NCI-H1930 (cell line): Measurements from ENCODE around the gene NUDCD2.
"Not testable (repeated sequence)": the region's sequence is repeated elsewhere in the genome, so short reads cannot be mapped to it uniquely, and the experiment has no call there.

Source experiments
- DNase-seq, 2 experiments: peaks; one replicate each; lab custom pipeline; 2025; lab: John Stamatoyannopoulos, UW

Gene NUDCD2

DNA sequence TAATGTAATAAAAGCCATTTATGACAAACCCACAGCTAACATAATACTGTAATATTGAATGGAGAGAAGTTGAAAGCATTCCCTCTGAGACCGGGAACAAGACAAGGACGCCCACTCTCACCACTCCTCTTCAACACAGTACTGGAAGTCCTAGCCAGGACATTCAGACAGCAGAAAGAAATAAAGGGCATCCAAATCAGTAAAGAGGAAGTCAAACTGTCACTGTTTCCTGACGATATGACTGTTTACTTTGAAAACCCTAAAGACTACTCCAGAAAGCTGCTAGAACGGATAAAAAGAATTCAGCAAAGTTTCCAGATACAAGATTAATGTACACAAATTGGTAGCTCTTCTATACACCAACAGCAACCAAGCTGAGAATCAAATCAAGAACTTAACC lies 33.8 kb downstream of the NUDCD2 start:
- DNase-seq, result not testable (repeated sequence)

DNA sequence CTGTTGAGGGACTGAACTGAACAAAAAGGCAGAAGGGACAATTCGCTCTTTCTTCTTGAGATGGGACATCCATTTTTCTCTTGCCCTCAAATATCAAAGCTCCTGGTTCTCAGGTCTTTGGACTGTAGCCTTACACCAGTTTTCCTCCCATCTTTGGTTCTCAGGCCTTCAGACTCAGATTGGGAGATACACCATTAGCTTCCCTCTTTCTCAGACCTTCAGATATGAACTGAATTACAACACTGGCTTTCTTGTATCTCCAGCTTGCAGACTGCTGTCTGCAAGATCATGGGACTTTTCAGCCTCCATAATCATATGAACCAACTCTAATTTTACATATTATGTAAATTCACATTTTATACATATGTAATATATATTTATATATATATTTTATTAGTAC lies 35.1 kb downstream of the NUDCD2 start:
- DNase-seq, result no peak

DNA sequence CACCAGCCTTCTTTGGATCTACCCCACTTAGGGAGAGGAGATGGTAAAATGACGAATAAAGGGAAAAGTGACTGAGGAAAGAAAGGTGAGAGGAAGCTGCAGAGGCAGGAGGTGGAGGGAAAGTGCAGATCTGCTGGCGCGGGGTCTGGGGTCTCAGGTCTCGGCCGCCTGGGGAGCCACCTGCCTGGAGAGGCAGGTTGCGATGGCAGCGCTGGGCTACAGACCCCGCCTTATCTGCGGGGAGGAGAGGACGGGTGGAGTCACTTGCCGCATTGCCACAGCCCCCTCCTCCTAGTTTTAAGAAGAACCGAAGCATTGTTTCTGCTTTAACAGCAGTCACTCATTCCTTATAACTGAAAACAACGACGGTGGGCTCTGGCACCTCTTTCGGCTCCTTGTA lies 44.2 kb downstream of the NUDCD2 start:
- DNase-seq, result not testable (repeated sequence)

DNA sequence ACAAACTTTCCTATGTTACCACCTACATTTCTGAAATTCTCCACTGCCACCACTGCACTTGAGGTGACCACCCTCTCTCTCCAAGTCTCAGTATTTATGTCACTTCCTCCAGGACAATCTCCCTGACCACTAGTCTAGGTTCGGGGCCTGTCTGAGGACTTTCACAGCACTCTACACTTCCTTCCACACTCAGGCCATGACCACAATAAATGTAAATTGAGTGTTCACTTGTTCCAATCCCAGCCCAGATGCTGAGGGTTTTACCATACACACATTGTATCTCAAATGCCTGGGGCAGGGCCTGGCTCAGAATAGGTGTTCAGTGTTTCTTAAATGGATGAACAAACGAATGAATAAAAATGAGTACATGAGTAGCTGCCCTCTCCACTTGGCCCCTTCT lies 49.4 kb downstream of the NUDCD2 start:
- DNase-seq, result no peak

DNA sequence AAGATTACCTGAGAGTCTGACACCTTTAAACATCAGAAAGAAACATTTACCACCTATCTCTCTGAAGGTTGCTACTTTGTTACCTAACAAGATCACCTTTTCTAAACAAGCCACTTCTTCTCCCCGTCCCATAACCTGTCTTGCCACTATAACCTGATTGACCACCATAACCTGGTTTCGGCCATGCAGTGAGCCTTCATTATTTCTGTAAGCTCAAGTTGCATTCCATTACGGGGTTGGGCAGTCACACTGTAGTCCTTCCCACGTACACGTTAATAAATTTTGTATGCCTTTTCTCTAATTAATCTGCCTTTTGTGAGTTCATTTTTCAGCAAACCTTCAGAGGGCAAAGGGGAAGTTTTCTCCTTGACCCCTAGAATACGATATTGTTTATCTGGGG lies 50.5 kb downstream of the NUDCD2 start:
- no peak for DNase-seq

DNA sequence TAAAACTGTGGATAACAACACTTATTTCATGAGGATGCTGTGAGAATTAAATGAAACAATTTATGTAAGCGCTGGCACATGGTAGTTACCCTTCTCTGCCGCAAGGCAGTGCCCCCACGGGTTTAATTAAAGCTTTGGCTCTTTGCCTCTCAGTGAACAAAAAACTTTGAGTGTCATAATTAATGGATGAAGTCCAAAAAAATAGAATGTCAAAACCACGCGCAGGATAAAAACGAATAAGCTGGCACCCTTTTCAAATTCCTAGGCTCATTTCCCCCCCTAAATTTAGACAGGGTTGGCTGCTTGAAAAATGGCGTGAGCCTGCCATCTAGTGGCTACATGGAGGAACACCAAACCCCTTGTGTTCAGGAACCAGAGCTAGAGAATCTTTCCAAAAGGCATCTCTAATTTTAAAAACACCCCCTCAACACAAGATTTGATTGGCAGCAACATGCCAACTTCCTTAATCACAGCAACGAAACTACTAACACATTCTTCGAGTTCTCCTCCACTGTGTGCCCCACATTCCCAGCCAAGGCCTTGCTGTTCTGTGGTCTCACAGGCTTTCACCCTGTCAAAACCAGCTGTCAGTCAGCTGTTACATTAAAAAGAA lies 51.5 kb downstream of the NUDCD2 start:
- DNase-seq, result peak in 1 of 2 experiments; percentile 5

DNA sequence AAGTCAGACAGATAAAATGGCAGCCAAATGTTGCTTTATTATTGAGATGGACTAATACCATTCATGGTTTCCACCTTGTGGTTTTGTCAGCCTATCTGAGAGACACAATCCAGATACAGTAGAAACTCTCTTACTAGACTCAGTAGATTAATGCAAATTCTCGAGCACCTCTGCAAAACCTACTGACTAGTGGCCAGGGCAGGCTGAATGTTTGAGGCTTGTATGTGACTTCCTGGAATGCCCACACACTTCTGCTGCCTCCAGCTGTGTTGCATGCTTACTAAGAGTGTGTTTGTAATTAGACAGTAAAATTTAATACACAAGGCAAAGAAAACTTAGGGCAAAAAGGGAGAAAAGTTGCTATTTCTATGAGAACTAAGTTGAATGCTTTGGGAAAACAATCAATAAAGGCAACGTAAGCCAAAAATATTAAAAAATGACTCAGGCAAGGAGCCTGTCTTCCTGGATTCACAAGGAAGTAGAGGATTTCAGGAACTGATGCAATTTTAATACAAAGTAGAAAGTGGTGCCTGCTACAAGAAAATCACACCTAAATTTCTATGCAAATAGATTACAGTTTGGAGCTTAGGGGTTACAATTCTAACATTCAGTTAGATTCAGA lies 52.8 kb downstream of the NUDCD2 start:
- no peak for DNase-seq

DNA sequence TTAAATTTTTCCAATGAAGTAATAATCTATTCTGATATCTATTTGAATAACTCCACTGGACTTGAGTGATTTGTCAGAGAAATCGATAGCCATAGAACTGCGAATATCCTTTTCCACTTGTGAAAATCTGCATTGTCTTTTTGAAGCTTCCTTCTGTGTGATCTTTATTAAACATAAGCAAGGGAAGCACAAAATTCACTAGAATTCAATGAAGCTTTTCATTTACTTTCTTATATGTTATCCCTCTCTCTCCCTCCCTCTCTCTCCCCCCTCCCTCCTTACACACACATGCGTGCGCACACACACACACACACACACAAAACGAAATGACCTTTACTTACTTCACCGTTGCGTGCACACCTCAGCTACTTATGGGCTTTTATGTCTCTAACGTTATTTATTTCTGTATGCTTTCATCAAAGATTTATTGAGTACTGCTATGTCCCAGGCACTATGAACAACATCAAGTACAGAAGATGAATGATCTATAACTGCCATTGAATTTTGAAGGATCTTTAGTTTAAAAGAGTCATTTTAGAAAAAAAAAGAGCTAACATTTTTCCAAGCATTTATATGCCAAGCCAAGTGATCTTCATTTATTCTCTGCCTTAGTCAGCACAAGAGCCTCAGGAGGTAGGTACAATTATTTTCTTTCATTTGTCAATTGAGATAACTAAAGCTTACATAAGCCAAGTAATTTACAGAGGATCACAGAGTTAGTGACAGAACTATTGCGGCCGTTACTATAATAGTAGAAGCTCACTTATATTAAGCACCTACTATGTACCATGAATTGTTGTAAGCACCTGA lies 55.3 kb downstream of the NUDCD2 start:
- no peak for DNase-seq

DNA sequence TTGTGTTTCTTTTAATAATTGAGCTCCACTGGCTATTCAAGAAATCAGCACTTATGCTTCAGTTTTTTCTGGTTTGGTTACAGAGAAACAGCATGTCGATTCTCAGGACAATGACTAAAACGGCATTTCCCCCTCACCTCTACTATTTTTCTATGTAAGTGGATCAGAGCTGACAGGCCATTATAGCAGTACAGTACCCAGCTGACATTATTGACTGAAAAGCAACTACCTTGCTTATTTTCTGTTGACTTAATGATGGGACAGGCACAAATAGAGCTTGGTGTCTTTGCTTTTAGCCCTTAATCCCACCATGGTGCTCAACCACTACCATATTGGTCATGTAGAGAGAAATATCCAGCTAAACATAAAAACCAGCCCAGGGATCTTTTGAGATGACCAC lies 57.9 kb downstream of the NUDCD2 start:
- DNase-seq, result no peak

DNA sequence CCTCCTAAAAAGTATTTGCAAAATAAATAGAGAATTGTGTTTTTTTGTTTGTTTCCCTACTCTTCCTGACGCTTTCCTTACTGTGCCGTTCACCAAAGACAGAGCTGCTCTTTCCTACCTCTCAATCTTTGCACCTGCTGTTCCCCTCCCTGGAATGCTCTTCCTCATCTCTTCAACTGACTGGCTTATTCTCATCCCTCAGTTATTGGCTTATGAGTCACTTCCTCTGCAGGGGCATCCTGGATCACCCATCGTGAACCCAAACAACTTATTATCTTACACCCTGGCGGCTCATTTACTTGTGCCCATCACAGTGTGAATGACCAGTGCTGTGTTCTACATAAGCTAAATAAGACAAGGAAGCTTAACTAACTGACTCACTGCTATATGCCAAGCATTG lies 58.6 kb downstream of the NUDCD2 start:
- DNase-seq, result no peak

DNA sequence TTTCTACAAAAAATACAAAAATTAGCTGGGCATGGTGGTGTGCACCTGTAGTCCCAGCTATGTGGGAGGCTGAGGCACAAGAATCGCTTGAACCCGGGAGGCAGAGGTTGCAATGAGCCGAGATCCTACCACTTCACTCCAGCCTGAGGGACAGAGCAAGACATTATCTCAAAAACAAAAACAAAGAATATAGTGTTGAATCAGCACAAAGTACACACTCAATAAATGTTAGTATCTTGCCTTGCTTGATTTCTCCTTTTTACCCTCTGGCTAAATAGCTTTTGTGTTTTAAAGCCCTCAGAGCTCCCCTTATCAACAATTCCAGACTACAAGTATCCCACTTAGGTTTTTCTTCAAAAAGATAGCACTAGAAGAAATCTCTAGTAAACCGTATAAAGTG lies 60.0 kb downstream of the NUDCD2 start:
- no peak for DNase-seq

DNA sequence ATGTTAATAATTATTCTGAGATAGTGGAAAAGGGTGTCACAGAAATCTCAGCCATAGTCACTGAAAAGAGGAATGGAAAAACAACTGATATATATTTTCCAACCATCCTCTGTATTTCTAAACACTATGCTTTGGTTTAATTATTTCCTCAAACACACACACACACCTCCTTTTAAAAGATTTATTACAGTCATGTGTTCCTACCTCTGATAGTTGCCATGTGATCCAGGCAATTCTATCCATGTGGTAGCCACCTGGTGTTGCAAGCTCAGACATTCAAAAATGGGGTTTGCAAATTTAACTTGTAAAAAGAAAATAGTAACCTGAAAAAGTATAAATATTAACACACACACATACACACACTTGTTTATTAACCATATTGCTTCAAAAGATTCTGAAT lies 62.5 kb downstream of the NUDCD2 start:
- no peak for DNase-seq

DNA sequence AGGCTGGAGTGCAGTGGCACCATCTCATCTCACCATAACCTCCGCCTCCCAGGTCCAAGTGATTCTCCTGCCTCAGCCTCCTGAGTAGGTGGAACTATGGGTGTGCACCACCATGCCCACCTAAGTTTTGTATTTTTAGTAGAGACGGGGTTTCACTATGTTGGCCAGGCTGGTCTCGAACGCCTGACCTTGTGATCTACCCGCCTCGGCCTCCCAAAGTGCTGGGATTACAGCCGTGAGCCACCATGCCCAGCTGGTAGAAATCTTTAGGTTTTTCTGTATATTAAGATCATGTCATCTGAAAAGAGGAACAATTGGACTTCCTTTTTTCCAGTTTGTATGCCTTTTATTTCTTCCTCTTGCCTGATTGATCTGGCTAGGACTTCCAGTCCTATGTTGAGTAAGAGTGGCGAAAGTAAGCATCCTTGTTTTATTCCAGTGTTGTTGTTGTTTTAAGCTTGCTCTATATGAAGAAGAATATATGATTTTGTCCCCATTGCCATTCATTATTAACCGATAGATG lies 63.0 kb downstream of the NUDCD2 start:
- DNase-seq, result not testable (repeated sequence)
